Liver (tissue), 9 donors: Measurements from ENCODE around the gene PVALEF. TPM values are rescaled to one million over a fixed set of nuclear protein-coding genes. Genes with fewer than 3 reads are reported as not detected.

Experiments used
- DNase-seq: peaks from one replicate; pipeline ENCODE4 v3.0.0-alpha.2; 2017; ENCODE audit warnings: low spot score
- H3K27ac ChIP-seq, 2 donors: one replicate each; pipeline ENCODE4 v1.7.0; 2013; ENCODE audit warnings: inconsistent platforms in 2 of 2, low read length in 2 of 2, control low read depth in 1 of 2, low read depth in 1 of 2, mild to moderate bottlenecking in 1 of 2
- H3K27me3 ChIP-seq, 4 donors: one replicate each; pipeline versions ENCODE4 v1.6.1 to v1.7.0; 2013; ENCODE audit warnings: low read length in 3 of 4, inconsistent platforms in 1 of 4, mild to moderate bottlenecking in 1 of 4, moderate library complexity in 1 of 4; ENCODE audit not compliant: control insufficient read depth in 4 of 4, insufficient read depth in 4 of 4
- H3K36me3 ChIP-seq, 4 donors: one replicate each; pipeline versions ENCODE4 v1.6.1 to v1.7.0; 2013; ENCODE audit warnings: low read length in 3 of 4, mild to moderate bottlenecking in 3 of 4, low read depth in 1 of 4, moderate library complexity in 1 of 4; ENCODE audit not compliant: control insufficient read depth in 4 of 4, insufficient read depth in 3 of 4
- H3K4me1 ChIP-seq, 4 donors: one replicate each; pipeline versions ENCODE4 v1.6.1 to v1.7.0; 2013; ENCODE audit warnings: low read length in 3 of 4, mild to moderate bottlenecking in 3 of 4, moderate library complexity in 1 of 4; ENCODE audit not compliant: control insufficient read depth in 4 of 4, insufficient read depth in 4 of 4
- H3K4me3 ChIP-seq, 3 donors: one replicate each; pipeline versions ENCODE4 v1.6.1 to v1.7.0; 2013; ENCODE audit warnings: low read length in 3 of 3, control low read depth in 1 of 3, low read depth in 1 of 3, mild to moderate bottlenecking in 1 of 3
- H3K9ac ChIP-seq, 2 donors: one replicate each; pipeline ENCODE4 v1.7.0; 2013; ENCODE audit warnings: low read length in 2 of 2, mild to moderate bottlenecking in 2 of 2, moderate library complexity in 2 of 2, control low read depth in 1 of 2, low read depth in 1 of 2
- H3K9me3 ChIP-seq, 4 donors: one replicate each; pipeline versions ENCODE4 v1.6.1 to v1.7.0; 2013; ENCODE audit warnings: low read length in 3 of 4; ENCODE audit not compliant: control insufficient read depth in 4 of 4
- CTCF ChIP-seq: fragments of 150-350 bp; IDR thresholded peaks from 2 replicates; pipeline ENCODE4 v1.5.1; 2017; ENCODE audit warnings: improper control_type of control experiment, low read depth, low read length; ENCODE audit not compliant: missing input control
- EGR1 ChIP-seq, 2 donors: IDR thresholded peaks; 2 replicates each; pipeline ENCODE4 v1.6.1; 2016 to 2018; ENCODE audit warnings: antibody characterized with exemption in 2 of 2, low read depth in 2 of 2
- HNF4A ChIP-seq, 2 donors: conservative IDR thresholded peaks; 2 replicates each; pipeline ENCODE4 v1.6.1; 2016; ENCODE audit warnings: antibody characterized with exemption in 2 of 2, mild to moderate bottlenecking in 2 of 2
- JUND ChIP-seq, 2 donors: IDR thresholded peaks; 2 replicates each; pipeline ENCODE4 v1.6.1; 2016; ENCODE audit warnings: antibody characterized with exemption in 2 of 2
- NR2F2 ChIP-seq: IDR thresholded peaks from 2 replicates; pipeline ENCODE4 v1.6.1; 2016; ENCODE audit warnings: antibody characterized with exemption
- REST ChIP-seq: IDR thresholded peaks from 2 replicates; pipeline ENCODE4 v1.6.1; 2016; ENCODE audit warnings: antibody characterized with exemption, mild to moderate bottlenecking
- RXRA ChIP-seq, 2 donors: IDR thresholded peaks; 2 replicates each; pipeline ENCODE4 v1.6.1; 2017 to 2018; ENCODE audit warnings: antibody characterized with exemption in 2 of 2, mild to moderate bottlenecking in 1 of 2
- SP1 ChIP-seq: IDR thresholded peaks from 2 replicates; pipeline ENCODE4 v1.6.1; 2018; ENCODE audit warnings: antibody characterized with exemption, mild to moderate bottlenecking
- TAF1 ChIP-seq: conservative IDR thresholded peaks from 2 replicates; pipeline ENCODE4 v1.6.1; 2016; ENCODE audit warnings: antibody characterized with exemption, mild to moderate bottlenecking
- YY1 ChIP-seq: IDR thresholded peaks from 2 replicates; pipeline ENCODE4 v1.6.1; 2016; ENCODE audit warnings: antibody characterized with exemption, mild to moderate bottlenecking
- ZBTB33 ChIP-seq: IDR thresholded peaks from 2 replicates; pipeline ENCODE4 v1.6.1; 2016; ENCODE audit warnings: antibody characterized with exemption
- WGBS: extraction: QIAGEN DNeasy Blood & Tissue Kit; methylation state at CpG from one replicate; pipeline ENCODE4 v1.1.7; 2013; 5-methylcytosine and 5-hydroxymethylcytosine counted together
- polyA plus RNA-seq, 2 donors: library from polyadenylated mRNA; stranded (reverse) in 1 of 2; unstranded in 1 of 2; fragments of 200-250 nt in 1 of 2; fragments of >200 nt in 1 of 2; fragmentation: Nextera tagmentation in 1 of 2; extraction: Ambion mirVana in 1 of 2; gene quantifications; one replicate each; pipeline versions ENCODE4 v1.2.1 to v1.2.3, GENCODE V29; 2013 to 2015
- total RNA-seq, 2 donors: library from RNA; depleted of rRNA; stranded (reverse); fragments of >200 nt; gene quantifications; one replicate each; pipeline ENCODE4 v1.2.3, GENCODE V29; 2014
- donor health status: healthy.
- donor health status: healthy.
- donor health status: healthy.
- donor health status: healthy.
- donor health status: healthy.

The PVALEF gene
- total and polyA plus RNA-seq, 4 donors = not detected

- Histone ChIP-seq H3K9me3 (no peaks in the 10 kb centered on the region), H3K4me1 (peaks cover 7 to 19% (median 9%) of the 10 kb centered on the region in 4 donors), H3K36me3 (no peaks in the 10 kb centered on the region), H3K27ac (no peak overlapping the region), H3K9ac (no peak overlapping the region), H3K4me3 (no peak overlapping the region), H3K27me3 (no peaks in the 10 kb centered on the region)
- no peak for DNase-seq
- WGBS = 66% methylated on average over 109 of the region's 109 CpGs
- TF ChIP-seq NR2F2 = no peak
- TF ChIP-seq EGR1 (IDR thresholded peaks at IDR 0.05; ENCODE audit: low read depth in 2 of 2) = no peak
- no peak for TF ChIP-seq TAF1
- TF ChIP-seq SP1 = no peak
- TF ChIP-seq CTCF = no peak
- TF ChIP-seq REST = no peak
These were observed 43.2 kb upstream of the PVALEF start for GRCh38 chr17:81121841-81122733.

- Histone ChIP-seq H3K9me3 (no peaks in the 10 kb centered on the region), H3K9ac (no peak overlapping the region), H3K27ac (no peak overlapping the region), H3K36me3 (no peaks in the 10 kb centered on the region), H3K27me3 (no peaks in the 10 kb centered on the region), H3K4me3 (no peak overlapping the region), H3K4me1 (peaks cover 4 to 11% (median 7%) of the 10 kb centered on the region in 4 donors)
- no peak for DNase-seq
- WGBS = 93% methylated on average over 39 of the region's 39 CpGs
- TF ChIP-seq YY1 (no peak), RXRA (IDR thresholded peaks at IDR 0.05) (no peak), REST (no peak), JUND (IDR thresholded peaks at IDR 0.05) (no peak), SP1 (no peak), ZBTB33 (no peak), CTCF (no peak), HNF4A (conservative IDR thresholded peaks at IDR 0.05) (no peak)
These were observed 42.0 kb upstream of the PVALEF start for GRCh38 chr17:81123052-81124048.
